ENCODE measurements around the gene PHF14.

DNA sequence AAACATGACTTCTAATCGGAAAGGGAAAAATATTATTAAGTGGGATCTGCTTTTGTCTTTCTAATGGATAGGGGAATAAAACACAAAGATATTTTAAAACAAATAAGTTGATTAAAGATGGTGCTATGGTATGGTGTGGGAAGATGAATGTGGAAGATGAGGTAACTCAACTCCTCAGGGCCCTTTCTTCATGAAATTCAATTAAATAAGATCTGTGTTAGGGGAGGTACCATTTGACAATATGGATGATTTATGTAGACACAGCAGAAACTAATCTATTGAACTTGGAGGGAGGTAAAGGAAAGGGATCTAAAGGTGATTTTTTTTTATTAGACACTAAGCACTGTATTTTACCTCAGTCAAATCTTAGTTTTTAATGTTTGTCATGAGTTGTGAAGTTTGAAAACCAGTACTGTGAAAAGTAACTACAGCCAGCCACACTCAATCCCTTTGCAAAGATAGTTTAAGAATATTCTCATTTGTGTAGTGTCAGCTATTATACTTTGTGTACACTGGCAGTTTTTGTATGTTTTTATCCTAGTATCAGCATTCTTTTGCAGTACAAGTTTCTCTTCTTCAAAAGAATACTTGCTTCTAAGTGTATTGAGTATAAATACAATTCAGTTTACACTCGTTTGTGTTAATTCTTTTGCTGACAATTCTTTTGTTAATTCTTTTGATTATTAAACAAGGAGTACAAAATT is 151.3 kb downstream of the PHF14 start:
- no peak for TF ChIP-seq KDM5A (IDR thresholded peaks at IDR 0.05)
- TF ChIP-seq MAZ (IDR thresholded peaks at IDR 0.05; ENCODE audit: borderline replicate concordance, low read depth, low read length): no peak
- TF ChIP-seq, protein P1, sequence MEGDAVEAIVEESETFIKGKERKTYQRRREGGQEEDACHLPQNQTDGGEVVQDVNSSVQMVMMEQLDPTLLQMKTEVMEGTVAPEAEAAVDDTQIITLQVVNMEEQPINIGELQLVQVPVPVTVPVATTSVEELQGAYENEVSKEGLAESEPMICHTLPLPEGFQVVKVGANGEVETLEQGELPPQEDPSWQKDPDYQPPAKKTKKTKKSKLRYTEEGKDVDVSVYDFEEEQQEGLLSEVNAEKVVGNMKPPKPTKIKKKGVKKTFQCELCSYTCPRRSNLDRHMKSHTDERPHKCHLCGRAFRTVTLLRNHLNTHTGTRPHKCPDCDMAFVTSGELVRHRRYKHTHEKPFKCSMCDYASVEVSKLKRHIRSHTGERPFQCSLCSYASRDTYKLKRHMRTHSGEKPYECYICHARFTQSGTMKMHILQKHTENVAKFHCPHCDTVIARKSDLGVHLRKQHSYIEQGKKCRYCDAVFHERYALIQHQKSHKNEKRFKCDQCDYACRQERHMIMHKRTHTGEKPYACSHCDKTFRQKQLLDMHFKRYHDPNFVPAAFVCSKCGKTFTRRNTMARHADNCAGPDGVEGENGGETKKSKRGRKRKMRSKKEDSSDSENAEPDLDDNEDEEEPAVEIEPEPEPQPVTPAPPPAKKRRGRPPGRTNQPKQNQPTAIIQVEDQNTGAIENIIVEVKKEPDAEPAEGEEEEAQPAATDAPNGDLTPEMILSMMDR (IDR thresholded peaks at IDR 0.05): no peak
- no peak for TF ChIP-seq RFX5 (IDR thresholded peaks at IDR 0.05)
- no peak for TF ChIP-seq CEBPB (IDR thresholded peaks at IDR 0.05)
- TF ChIP-seq NR3C1 (IDR thresholded peaks at IDR 0.05): no peak

Measured in A549 (cell line).